Suppressor macrophage treated with lipopolysaccharide for 4 hours (primary cell): ENCODE data around the gene G6PD.

Source experiments
- DNase-seq: peaks from one replicate; pipeline ENCODE4 v3.0.0-alpha.2; 2020

Gene G6PD

DNA sequence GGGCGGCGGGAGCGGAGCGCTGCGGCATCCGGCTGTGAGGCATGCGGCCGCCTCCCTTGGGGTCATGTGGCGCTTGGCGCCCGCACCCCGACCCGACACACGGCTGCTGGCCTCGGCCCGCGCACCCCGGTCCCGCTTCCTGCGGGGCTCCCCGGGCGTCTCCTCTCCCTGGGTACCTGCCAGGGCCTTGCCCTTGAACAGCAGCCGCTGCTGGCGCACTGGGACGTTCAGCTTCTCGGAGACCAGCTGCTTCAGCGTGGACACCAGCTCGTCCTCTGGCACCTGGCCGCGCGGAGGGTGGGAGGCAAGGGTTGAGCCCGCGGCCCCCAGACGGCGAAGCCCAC, 60.6 kb downstream of the G6PD start:
- no peak for DNase-seq

- no peak for DNase-seq
Measured at GRCh38 chrX:154485150-154486051, 61.2 kb downstream of the G6PD start.

GRCh38 chrX:154484255-154485149, 62.1 kb downstream of the G6PD start:
- DNase-seq: peak; percentile 23

GRCh38 chrX:154483325-154483724, 63.3 kb downstream of the G6PD start:
- no peak for DNase-seq

- no peak for DNase-seq
Measured at GRCh38 chrX:154482786-154483185, 63.9 kb downstream of the G6PD start.

- no peak for DNase-seq
Measured at GRCh38 chrX:154481911-154482601, 64.6 kb downstream of the G6PD start.
